ENCODE measurements around the gene ASIC2.

Gene ASIC2

GRCh38 chr17:33242375-33243124 is 50.5 kb downstream of the ASIC2 start:
- DNase-seq, result no peak

- no peak for DNase-seq
Measured at GRCh38 chr17:33241390-33241789, 51.7 kb downstream of the ASIC2 start.

GRCh38 chr17:33240362-33240761 is 52.7 kb downstream of the ASIC2 start:
- no peak for DNase-seq

- DNase-seq, result no peak
Measured at GRCh38 chr17:33239702-33240101, 53.4 kb downstream of the ASIC2 start.

DNA sequence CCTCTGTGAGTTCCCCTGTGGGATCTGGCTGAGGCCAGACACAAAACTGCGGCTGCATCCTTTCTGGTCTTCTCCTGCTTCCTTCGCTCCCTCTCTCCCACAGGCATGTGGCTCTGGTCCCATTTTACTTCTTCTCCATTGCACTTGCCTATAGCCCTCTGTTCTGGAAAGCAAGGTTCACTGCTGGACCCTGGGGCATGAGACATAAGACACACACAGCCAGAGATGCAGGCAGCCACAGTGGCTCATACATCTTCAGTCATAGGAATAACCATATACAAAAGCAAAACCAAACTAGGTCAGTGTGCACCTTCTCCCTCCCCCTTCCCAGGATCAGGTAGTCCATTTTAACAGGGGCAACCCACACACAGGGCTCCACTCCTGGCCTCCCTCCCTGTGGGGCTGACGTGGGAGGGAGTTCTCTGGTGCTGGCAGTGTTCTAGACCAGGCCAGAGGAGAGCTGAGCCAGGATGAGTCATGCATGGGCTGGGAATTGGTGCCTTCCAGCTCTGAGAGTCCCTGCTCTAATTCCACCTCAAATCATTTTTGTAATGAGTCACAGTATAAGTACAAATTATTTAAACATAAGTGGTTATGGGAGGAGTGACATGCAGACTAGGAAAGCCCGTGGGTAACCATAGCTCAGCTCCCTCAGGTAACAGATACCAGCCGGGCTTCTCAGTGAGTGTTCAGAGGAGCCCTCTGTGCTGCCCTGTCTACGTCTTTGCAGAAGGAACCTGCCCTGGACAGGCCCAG is 58.0 kb downstream of the ASIC2 start:
- DNase-seq, result no peak

- DNase-seq, result no peak
Measured at GRCh38 chr17:33234233-33234632, 58.9 kb downstream of the ASIC2 start.

DNA sequence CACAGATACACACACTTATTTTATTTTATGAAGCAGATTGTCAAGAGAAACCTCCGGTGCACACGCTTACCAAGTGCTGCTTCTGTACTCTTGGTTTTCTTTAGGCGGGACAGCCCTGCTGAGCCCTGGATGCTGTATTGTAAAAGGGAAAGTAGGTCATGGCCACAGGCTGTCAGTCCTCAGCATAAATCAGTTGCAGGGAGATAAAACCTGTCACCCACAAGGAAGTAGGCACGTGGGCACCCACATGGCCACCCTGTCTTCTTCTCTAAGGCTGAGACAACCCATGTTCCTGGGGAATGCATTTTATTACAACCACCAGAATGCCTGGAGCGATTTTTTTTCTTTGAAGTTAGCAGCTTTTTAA is 59.3 kb downstream of the ASIC2 start:
- no peak for DNase-seq

GRCh38 chr17:33229499-33229898 is 63.6 kb downstream of the ASIC2 start:
- no peak for DNase-seq

DNA sequence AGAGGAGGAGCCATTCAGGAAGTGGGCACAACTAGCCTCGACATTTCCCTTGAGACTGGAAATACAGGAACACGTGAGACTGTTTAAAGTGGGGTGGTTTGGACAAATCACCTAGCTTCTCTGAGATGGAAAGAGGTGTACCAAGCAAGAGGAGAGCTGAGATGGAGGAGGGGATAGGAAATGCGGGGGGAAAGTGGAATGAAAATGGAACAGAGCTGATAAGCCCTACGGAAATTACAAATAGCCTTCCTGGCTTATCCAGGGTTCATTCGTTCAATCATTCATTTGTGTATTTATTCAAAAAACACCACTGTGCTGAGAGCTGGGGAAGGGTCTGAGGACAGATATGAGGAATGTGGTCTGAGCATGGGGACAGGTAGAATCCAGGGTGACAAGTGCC is 64.1 kb downstream of the ASIC2 start:
- DNase-seq, result no peak

DNA sequence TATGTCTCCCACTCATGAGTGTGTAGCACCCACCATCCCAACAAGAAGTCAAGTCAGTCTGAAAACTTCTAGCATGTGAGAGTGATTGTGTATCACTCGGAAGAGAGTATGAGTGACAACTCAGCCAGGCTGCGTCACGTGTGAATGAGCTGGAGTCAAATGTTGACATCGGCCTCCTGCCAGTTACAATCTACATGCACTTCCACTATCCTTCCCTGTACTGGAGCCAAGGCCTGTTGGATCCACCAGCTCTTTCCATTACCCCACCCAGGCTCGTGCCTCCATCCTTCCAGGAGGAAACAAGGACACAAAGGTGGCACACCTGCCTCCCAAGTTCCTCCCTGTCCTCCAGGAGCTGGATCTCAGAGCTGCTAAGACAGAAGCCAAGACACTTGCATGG is 64.5 kb downstream of the ASIC2 start:
- no peak for DNase-seq

- no peak for DNase-seq
Measured at GRCh38 chr17:33227911-33228310, 65.2 kb downstream of the ASIC2 start.

GRCh38 chr17:33225994-33226393 is 67.1 kb downstream of the ASIC2 start:
- no peak for DNase-seq

- no peak for DNase-seq
Measured at GRCh38 chr17:33225509-33225908, 67.6 kb downstream of the ASIC2 start.

- no peak for DNase-seq
Measured at GRCh38 chr17:33220036-33220435, 73.1 kb downstream of the ASIC2 start.

DNA sequence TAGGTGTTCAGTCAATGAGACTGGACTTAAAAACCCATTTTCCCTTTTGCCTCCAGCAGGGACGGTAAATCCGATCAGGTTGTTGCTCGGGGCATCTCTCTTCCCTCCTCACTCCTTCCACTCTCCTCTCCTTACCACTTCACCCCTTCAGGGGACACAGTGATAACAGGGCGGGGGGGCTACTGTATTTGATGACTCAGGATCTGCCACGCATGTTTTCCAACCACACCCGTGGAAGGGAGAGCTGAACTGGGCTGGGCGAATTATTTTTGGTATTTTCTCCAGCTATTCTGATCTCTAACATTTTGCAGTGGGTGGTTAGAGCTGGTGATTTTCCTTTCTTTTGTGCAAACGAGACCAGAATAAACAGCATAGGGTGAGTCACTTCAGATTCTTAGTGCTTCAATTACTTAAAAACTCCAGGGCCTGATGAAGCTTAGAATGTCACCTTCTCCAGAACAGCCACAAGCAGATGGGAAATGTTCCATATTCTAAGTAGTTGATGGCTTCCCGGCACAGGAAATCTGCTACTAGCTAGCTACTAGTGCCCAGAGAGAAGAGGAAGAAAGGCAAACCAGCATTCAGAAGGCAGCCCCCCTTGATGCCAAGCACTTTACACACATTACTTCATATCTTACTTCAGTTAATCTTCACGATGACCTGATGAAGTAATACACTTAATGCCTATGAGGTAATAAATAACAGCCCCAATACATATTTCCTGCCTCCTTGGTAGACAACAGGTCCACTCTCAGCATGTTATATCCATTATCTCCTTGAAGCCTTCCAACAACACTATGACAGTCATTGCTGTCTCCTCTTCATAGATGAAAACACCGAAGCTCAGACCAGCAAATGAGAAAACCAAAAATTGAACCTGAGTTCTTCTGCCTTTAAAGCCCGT is 74.1 kb downstream of the ASIC2 start:
- no peak for DNase-seq

DNA sequence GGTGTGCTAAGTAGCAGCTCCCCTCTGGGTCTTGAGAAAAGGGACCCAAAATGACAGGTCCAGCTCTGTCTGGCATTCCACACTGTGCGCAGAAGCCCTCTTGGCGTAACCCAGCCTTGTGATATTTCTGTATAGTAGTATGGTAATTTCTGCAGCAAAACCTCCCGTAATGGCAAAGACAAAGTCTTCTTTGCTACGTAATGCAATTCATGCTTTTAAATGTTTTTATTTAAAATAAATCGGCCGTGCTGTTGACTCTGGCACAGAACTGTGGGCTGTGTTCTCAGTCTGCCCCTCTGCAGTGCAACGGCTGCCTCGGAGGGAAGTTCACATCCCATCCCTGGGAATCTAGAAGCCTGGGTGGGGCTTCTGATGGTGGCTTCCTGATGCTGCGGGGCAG is 75.2 kb downstream of the ASIC2 start:
- no peak for DNase-seq

- no peak for DNase-seq
Measured at GRCh38 chr17:33214996-33215395, 78.1 kb downstream of the ASIC2 start.

GRCh38 chr17:33210285-33210684 is 82.8 kb downstream of the ASIC2 start:
- DNase-seq, result no peak

DNA sequence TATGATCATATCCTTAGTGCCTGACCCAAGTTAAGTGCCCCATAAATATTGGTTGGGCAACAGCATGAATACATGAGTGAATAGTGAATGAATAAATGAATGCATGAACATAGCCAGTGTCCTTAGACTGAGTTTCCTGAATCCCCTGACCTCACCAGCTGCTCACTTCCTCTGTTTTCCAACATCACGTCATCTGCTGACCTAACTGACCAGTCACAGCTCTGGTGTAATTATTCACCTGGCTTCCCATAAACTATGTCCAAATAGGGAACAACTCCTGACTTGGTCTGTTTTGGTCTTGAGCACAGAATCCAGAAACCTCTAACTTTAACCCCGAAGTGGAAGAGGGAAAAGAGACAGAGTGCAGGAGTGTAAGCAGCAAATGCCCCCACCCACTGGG is 83.4 kb downstream of the ASIC2 start:
- no peak for DNase-seq

- no peak for DNase-seq
Measured at GRCh38 chr17:33207231-33207630, 85.9 kb downstream of the ASIC2 start.

- DNase-seq, result no peak
Measured at GRCh38 chr17:33205552-33205951, 87.5 kb downstream of the ASIC2 start.

DNA sequence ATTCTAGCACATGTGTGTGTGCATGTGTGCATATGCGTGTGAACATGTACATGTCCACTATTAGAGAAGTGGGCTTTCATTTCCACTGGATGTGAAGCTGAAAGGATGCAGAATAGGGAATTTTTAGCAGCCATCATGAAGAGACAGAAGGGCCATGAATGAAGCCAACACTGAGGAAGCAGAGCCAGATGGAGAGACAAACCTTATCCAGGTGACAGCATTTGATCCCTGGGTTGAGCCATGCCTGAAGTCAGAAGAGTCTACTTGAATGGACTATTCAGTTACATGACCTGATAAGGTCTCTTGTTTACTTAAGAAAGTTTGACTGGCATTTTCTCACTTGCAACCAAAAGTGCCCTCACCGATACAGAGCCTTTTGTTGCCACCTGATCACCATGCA is 88.4 kb downstream of the ASIC2 start:
- DNase-seq, result no peak

- DNase-seq, result no peak
Measured at GRCh38 chr17:33204156-33204555, 88.9 kb downstream of the ASIC2 start.

Data from activated CD4-positive, alpha-beta T cell treated with anti-CD3 and anti-CD28 coated beads, Interleukin-2, amount 50 U/mL, for 1 hour (primary cell).